ENCODE measurements around the gene NPR2. TPM values are rescaled to one million over a fixed set of nuclear protein-coding genes. Genes with fewer than 3 reads are reported as not detected.
A peak's percentile ranks its signal among the peaks of the same experiment; 100 is the strongest.

The NPR2 gene
- total RNA-seq, 1 donor from 2014 or later, result 40.2 TPM

DNA sequence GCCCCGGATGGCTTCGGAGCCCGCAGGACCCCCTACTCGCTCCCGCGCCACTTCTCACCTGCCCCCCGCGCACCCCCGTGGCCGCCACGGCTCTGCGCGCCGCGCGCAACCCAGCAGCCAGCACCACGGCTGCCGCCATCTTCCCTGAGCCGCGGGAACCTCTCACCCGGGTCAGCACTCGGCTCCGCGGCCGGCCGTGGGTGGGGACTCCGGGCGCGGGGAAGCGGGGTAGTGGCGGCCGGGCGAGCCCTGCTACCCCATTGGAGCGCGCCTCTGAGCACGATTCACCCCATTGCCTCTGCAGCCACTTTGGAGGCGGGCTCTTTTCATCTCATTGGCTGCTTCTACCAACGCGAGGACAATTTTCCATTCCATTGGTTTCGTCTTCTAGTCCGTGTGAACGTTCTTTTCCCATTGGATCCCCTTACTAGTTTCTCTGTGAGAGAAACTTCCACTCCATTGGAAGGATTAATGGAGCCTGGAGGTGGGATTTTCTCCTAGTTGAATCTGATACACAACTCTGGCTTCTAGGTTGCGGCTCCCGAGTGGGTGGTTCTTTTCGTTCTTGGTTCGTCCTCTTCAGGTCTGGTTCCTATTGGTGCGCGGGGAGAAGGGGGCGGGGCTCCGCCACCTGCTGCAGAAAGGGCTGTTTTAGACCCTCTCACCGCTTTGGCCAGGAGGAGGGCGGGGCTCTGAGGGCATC, 23.6 kb downstream of the NPR2 start, which contains the start of gene HINT2:
Gene HINT2 (minus strand): TSS at position 202 of the 703 bp plus-strand sequence. CDS start 63 bp downstream, at position 139.
- Mint-ChIP-seq H3K4me3 (ENCODE audit: unreplicated experiment) (peak within 1 kb of the TSS; percentile 84), H3K36me3 (ENCODE audit: low read depth) (no peaks in the 10 kb centered on the region), H3K27ac (ENCODE audit: unreplicated experiment) (peak within 1 kb of the TSS; percentile 91), H3K27me3 (ENCODE audit: low read depth) (no peaks in the 10 kb centered on the region), H3K9me3 (ENCODE audit: low read depth) (no peaks in the 10 kb centered on the region), H3K4me1 (ENCODE audit: low read depth) (peaks cover 32% of the 10 kb centered on the region)
- DNase-seq (ENCODE audit: low spot score), result peak; percentile 97
- TF ChIP-seq, protein P1, sequence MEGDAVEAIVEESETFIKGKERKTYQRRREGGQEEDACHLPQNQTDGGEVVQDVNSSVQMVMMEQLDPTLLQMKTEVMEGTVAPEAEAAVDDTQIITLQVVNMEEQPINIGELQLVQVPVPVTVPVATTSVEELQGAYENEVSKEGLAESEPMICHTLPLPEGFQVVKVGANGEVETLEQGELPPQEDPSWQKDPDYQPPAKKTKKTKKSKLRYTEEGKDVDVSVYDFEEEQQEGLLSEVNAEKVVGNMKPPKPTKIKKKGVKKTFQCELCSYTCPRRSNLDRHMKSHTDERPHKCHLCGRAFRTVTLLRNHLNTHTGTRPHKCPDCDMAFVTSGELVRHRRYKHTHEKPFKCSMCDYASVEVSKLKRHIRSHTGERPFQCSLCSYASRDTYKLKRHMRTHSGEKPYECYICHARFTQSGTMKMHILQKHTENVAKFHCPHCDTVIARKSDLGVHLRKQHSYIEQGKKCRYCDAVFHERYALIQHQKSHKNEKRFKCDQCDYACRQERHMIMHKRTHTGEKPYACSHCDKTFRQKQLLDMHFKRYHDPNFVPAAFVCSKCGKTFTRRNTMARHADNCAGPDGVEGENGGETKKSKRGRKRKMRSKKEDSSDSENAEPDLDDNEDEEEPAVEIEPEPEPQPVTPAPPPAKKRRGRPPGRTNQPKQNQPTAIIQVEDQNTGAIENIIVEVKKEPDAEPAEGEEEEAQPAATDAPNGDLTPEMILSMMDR (IDR thresholded peaks at IDR 0.05), result no peak

DNA sequence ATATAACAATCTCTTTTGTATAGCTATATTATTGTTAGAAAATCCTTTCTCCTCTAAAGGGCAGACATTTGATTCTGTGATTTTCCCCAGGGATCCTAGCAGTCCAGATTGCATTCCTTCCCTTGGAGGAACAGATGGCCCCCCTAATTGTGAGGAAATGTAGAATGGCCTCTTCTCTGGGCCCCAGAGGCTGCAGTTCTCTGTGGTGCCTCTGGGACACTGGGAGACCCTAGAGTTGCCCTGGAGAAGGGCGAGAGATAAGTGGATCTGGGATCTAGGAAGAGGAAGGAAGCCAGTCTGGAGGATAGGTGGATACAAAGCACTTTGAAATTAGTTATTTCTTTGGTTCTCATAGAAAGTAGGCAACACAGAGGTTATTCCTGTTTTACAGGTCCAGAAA, 25.3 kb downstream of the NPR2 start:
- no peaks in the 10 kb centered on the region for H3K9me3 Mint-ChIP-seq (ENCODE audit: low read depth)
- no peaks in the 10 kb centered on the region for H3K36me3 Mint-ChIP-seq (ENCODE audit: low read depth)
- DNase-seq (ENCODE audit: low spot score), result no peak
- no peak overlapping the region for H3K27ac Mint-ChIP-seq (ENCODE audit: unreplicated experiment)
- TF ChIP-seq, protein P1 (IDR thresholded peaks at IDR 0.05), result peak; percentile 15
- H3K4me1 Mint-ChIP-seq (ENCODE audit: low read depth), result peaks cover 29% of the 10 kb centered on the region
- H3K27me3 Mint-ChIP-seq (ENCODE audit: low read depth), result no peaks in the 10 kb centered on the region
- H3K4me3 Mint-ChIP-seq (ENCODE audit: unreplicated experiment), result no peak overlapping the region

DNA sequence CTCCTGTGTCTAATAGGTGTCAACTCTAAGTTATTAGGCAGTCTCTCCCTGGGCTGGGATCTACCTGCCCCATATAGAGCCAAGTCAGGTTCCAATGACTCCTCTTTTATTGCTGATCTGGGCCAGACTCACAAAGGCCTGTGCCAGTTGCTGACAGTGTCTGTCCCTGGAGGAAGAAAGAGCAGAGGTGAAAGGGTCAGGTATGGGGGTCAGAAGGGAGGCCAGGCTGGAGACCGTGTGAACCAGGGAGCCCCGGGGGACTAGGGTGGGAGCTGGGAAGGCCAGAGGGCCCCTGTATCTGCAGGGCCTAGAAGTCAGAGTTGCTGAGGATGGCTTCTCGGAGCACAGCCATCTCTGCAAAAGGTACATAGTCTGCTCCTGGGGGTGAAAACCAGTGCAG, 26.9 kb downstream of the NPR2 start:
- no peak overlapping the region for H3K4me3 Mint-ChIP-seq (ENCODE audit: unreplicated experiment)
- H3K27me3 Mint-ChIP-seq (ENCODE audit: low read depth), result no peaks in the 10 kb centered on the region

DNA sequence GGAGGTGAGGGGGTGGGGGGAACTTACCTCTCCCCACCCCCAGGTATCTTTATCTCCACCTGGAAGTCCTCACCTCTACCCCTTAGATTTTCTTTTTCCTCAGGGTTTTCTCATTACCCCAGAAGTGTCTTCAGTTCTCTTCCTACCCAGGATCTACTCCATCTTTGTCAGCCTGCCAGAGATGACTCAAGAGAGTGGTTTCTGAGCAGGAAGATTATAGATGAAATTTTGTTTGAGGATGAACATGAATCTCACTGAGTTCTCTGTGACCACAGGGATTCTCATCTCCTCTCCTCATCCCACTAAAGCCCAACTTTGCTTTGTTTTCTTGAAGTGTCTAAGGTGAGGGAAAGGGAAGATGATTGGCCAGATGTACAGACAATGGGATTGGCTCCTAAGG, 28.7 kb downstream of the NPR2 start:
- Mint-ChIP-seq H3K27me3 (ENCODE audit: low read depth) (no peaks in the 10 kb centered on the region), H3K4me1 (ENCODE audit: low read depth) (peaks cover 6% of the 10 kb centered on the region), H3K27ac (ENCODE audit: unreplicated experiment) (no peak overlapping the region), H3K36me3 (ENCODE audit: low read depth) (no peaks in the 10 kb centered on the region), H3K4me3 (ENCODE audit: unreplicated experiment) (no peak overlapping the region), H3K9me3 (ENCODE audit: low read depth) (no peaks in the 10 kb centered on the region)
- no peak for DNase-seq (ENCODE audit: low spot score)
- TF ChIP-seq, protein P1 (IDR thresholded peaks at IDR 0.05), result no peak

More for the DNA sequence above, 26.9 kb downstream of the NPR2 start:
- no peak for DNase-seq (ENCODE audit: low spot score)
- H3K27ac Mint-ChIP-seq (ENCODE audit: unreplicated experiment), result no peak overlapping the region
- no peaks in the 10 kb centered on the region for H3K9me3 Mint-ChIP-seq (ENCODE audit: low read depth)
- TF ChIP-seq, protein P1 (IDR thresholded peaks at IDR 0.05), result no peak
- no peaks in the 10 kb centered on the region for H3K36me3 Mint-ChIP-seq (ENCODE audit: low read depth)
- H3K4me1 Mint-ChIP-seq (ENCODE audit: low read depth), result peaks cover 16% of the 10 kb centered on the region

DNA sequence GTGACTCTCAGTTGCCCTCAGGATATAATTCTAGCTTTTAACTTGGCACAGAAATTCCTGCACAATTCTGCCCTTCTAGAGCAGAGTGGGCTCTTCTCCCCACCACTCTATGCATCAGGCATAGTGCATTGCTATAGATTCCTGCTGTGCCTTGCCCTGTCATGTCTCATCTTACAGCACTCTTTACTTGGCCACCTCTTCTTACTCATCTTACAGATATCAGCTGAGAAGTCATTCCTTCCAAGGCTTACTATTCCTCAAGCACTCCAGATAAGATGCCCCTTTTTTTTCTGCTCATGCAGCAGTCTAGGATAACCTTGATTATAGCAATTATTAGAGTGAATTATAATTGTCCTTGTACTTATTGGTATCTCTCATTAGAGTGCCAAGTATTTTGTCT, 31.5 kb downstream of the NPR2 start:
- no peak for DNase-seq (ENCODE audit: low spot score)
- H3K27ac Mint-ChIP-seq (ENCODE audit: unreplicated experiment), result no peak overlapping the region

More for the DNA sequence above, 31.5 kb downstream of the NPR2 start:
- Mint-ChIP-seq H3K4me3 (ENCODE audit: unreplicated experiment) (no peak overlapping the region), H3K36me3 (ENCODE audit: low read depth) (no peaks in the 10 kb centered on the region), H3K4me1 (ENCODE audit: low read depth) (peaks cover 8% of the 10 kb centered on the region), H3K27me3 (ENCODE audit: low read depth) (no peaks in the 10 kb centered on the region), H3K9me3 (ENCODE audit: low read depth) (no peaks in the 10 kb centered on the region)
- TF ChIP-seq, protein P1 (IDR thresholded peaks at IDR 0.05), result no peak

All from chondrocyte (in vitro differentiated cells).